Measurements from ENCODE around the gene TSPAN9. TPM values are rescaled to one million over a fixed set of nuclear protein-coding genes. Genes with fewer than 3 reads are reported as not detected.

Gene TSPAN9
- total and polyA plus RNA-seq, 10 of the 15 experiments (the other 5 are each of a cell fraction or from before 2014, with no cell fraction given), result 0.03 to 1.0 (median 0.12) TPM; not detected in 5

DNA sequence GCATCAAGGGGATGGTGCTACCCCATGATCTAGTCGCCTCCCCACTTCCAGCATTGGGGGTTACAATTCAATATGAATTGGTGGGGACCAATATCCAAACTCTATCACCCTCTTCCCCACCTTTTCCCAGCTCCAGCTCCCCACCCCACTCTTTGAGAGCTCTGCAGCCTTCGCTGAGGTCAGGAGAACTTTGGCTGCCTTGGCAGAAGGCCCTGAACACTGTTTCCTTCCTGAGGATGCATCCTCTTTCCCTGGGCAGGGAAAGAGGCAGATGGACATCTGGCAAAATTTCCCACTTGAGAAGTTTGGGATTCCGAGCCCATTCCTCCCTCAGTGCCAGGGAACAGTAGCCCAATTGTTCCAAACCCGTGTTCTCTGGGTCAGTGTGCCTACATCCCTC, 169.1 kb downstream of the TSPAN9 start:
- RAD21 ChIA-PET (ENCODE audit: unreplicated experiment), result no interaction called here
- Histone ChIP-seq H3K27me3 (replicated peaks in 1 of 2; ENCODE audit: control insufficient read depth in 2 of 2, insufficient read depth in 2 of 2, low read length in 1 of 2) (no peaks in the 10 kb centered on the region; a peak in 1 of 4 replicates), H3K9ac (ENCODE audit: control insufficient read depth, insufficient read depth, low read length) (no peak overlapping the region), H3K4me3 (no peak overlapping the region), H3K36me3 (ENCODE audit: control insufficient read depth in 2 of 2, insufficient read depth in 2 of 2, low read length in 1 of 2) (no peaks in the 10 kb centered on the region), H2AFZ (ENCODE audit: control insufficient read depth, low read depth, low read length) (no peak overlapping the region), H3K4me1 (ENCODE audit: control insufficient read depth, insufficient read depth, low read length) (peaks cover 8% of the 10 kb centered on the region), H3K27ac (ENCODE audit: control insufficient read depth, insufficient read depth) (no peak overlapping the region), H4K20me1 (ENCODE audit: control insufficient read depth, insufficient read depth) (no peaks in the 10 kb centered on the region), H3K79me2 (ENCODE audit: control insufficient read depth, insufficient read depth, low read length) (no peaks in the 10 kb centered on the region), H3K9me3 (replicated peaks; ENCODE audit: control insufficient read depth, insufficient read depth, low read length) (no peaks in the 10 kb centered on the region), H3K4me2 (ENCODE audit: control insufficient read depth, insufficient read depth) (no peak overlapping the region)
- SMC1A ChIA-PET (ENCODE audit: uncharacterized antibody, unreplicated experiment), result no interaction called here
- FAIRE-seq (no peak), ATAC-seq (no peak), DNase-seq (ENCODE audit: low read depth, low spot score) (no peak)
- CTCF ChIA-PET, result no interaction called here
- POLR2A ChIA-PET, result no interaction called here
- in situ Hi-C loops (cut with MboI) (no loop called here), intact Hi-C loops (cut with micrococcal nuclease; ENCODE audit: unreplicated experiment) (no loop called here)
- WGBS (ENCODE audit: insufficient coverage, insufficient replicate concordance, low lambda C conversion rate, missing lambda C conversion rate), result 26% methylated on average over 4 of the region's 4 CpGs
- no TSS peak for BruUV-seq (replicated peaks)
- TF ChIP-seq, protein P1, sequence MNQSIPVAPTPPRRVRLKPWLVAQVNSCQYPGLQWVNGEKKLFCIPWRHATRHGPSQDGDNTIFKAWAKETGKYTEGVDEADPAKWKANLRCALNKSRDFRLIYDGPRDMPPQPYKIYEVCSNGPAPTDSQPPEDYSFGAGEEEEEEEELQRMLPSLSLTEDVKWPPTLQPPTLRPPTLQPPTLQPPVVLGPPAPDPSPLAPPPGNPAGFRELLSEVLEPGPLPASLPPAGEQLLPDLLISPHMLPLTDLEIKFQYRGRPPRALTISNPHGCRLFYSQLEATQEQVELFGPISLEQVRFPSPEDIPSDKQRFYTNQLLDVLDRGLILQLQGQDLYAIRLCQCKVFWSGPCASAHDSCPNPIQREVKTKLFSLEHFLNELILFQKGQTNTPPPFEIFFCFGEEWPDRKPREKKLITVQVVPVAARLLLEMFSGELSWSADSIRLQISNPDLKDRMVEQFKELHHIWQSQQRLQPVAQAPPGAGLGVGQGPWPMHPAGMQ (IDR thresholded peaks at IDR 0.05; ENCODE audit: borderline replicate concordance), result no peak
- TF ChIP-seq PKNOX1 (IDR thresholded peaks at IDR 0.05) (no peak), POLR2AphosphoS5 (IDR thresholded peaks at IDR 0.05; ENCODE audit: low read length) (no peak), GABPA (IDR thresholded peaks at IDR 0.05; ENCODE audit: low read depth) (no peak), HCFC1 (IDR thresholded peaks at IDR 0.05; ENCODE audit: low read length) (no peak), CREB1 (IDR thresholded peaks at IDR 0.05; ENCODE audit: low read depth) (no peak), SRF (IDR thresholded peaks at IDR 0.05; ENCODE audit: low read depth in 2 of 2, low read length in 2 of 2) (no peak), SREBF1 (IDR thresholded peaks at IDR 0.05; ENCODE audit: low read length) (no peak), TBL1XR1 (IDR thresholded peaks at IDR 0.05; ENCODE audit: low read depth, low read length) (no peak), BMI1 (IDR thresholded peaks at IDR 0.05; ENCODE audit: borderline replicate concordance) (no peak), PAX5 (IDR thresholded peaks at IDR 0.05; ENCODE audit: borderline replicate concordance, low read depth, low read length) (no peak), IKZF1 (conservative IDR thresholded peaks at IDR 0.05) (no peak), LARP7 (IDR thresholded peaks at IDR 0.05) (no peak)
- TF ChIP-seq, protein P2, sequence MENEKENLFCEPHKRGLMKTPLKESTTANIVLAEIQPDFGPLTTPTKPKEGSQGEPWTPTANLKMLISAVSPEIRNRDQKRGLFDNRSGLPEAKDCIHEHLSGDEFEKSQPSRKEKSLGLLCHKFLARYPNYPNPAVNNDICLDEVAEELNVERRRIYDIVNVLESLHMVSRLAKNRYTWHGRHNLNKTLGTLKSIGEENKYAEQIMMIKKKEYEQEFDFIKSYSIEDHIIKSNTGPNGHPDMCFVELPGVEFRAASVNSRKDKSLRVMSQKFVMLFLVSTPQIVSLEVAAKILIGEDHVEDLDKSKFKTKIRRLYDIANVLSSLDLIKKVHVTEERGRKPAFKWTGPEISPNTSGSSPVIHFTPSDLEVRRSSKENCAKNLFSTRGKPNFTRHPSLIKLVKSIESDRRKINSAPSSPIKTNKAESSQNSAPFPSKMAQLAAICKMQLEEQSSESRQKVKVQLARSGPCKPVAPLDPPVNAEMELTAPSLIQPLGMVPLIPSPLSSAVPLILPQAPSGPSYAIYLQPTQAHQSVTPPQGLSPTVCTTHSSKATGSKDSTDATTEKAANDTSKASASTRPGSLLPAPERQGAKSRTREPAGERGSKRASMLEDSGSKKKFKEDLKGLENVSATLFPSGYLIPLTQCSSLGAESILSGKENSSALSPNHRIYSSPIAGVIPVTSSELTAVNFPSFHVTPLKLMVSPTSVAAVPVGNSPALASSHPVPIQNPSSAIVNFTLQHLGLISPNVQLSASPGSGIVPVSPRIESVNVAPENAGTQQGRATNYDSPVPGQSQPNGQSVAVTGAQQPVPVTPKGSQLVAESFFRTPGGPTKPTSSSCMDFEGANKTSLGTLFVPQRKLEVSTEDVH (IDR thresholded peaks at IDR 0.05; ENCODE audit: low read depth, partially characterized antibody), result no peak
- TF ChIP-seq, protein P3, sequence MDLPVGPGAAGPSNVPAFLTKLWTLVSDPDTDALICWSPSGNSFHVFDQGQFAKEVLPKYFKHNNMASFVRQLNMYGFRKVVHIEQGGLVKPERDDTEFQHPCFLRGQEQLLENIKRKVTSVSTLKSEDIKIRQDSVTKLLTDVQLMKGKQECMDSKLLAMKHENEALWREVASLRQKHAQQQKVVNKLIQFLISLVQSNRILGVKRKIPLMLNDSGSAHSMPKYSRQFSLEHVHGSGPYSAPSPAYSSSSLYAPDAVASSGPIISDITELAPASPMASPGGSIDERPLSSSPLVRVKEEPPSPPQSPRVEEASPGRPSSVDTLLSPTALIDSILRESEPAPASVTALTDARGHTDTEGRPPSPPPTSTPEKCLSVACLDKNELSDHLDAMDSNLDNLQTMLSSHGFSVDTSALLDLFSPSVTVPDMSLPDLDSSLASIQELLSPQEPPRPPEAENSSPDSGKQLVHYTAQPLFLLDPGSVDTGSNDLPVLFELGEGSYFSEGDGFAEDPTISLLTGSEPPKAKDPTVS (IDR thresholded peaks at IDR 0.05; ENCODE audit: low read depth, low read length), result no peak
- TF ChIP-seq, protein P4, sequence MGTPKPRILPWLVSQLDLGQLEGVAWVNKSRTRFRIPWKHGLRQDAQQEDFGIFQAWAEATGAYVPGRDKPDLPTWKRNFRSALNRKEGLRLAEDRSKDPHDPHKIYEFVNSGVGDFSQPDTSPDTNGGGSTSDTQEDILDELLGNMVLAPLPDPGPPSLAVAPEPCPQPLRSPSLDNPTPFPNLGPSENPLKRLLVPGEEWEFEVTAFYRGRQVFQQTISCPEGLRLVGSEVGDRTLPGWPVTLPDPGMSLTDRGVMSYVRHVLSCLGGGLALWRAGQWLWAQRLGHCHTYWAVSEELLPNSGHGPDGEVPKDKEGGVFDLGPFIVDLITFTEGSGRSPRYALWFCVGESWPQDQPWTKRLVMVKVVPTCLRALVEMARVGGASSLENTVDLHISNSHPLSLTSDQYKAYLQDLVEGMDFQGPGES (IDR thresholded peaks at IDR 0.05), result no peak
